Breast epithelium (tissue), 3 donors: ENCODE data around the gene NDUFA7.

Experiments used
- CTCF ChIP-seq, 3 donors: fragments of 450-650 bp; IDR thresholded peaks; one replicate each; pipeline ENCODE4 v1.5.1; 2016 to 2017; ENCODE audit warnings: antibody characterized with exemption in 3 of 3, mild to moderate bottlenecking in 3 of 3, moderate library complexity in 3 of 3
- POLR2A ChIP-seq: fragments of 450-650 bp; IDR thresholded peaks from one replicate; pipeline ENCODE4 v1.6.1; 2016; ENCODE audit warnings: antibody characterized with exemption, mild to moderate bottlenecking, moderate library complexity

DNA sequence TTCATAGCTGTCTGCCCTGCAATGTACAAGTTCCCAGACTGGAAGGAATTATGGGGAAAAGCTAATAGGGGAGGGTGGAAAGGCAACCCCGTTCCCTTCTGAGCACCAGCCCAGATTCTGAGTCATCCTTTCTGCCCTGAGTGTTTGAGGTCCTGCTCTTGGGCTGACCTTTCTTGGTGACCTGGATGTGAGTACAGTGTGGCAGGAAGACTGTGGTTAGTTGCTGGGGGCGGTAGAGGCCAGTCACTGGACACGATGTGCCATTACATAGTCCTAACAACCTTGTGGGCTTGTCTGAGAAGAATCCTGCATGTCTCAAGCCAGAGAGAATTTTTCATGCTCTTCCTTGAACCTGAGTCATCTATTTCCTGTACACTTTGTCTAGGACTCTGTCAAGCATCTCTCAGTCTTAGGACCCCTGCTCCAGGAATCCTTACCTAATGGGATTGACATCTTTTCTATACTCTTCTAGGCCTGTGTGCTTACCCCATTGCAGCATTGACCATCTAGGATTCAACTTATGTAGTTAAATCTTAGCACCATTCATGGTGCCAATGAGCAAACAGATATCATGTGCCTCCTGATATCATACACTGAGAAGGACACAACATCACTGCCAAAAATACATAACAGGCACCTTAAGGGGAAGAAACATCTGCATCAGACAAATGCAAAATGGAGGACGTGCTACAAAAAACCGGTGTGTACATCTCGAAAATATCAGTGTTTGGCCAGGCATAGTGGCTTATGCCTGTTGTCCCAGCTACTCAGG is 34.6 kb upstream of the NDUFA7 start:
- TF ChIP-seq CTCF (IDR thresholded peaks at IDR 0.05) (no peak), POLR2A (no peak)
